Left lung (tissue), 10 donors: ENCODE results near the gene LMF1. TPM values are rescaled to one million over a fixed set of nuclear protein-coding genes. Genes with fewer than 3 reads are reported as not detected.

Source experiments
- ATAC-seq: fragments of 200-7000 bp; cut with Tn5 transposase; one replicate; pipeline ENCODE4 v1.9.1; 2020; ENCODE audit warnings: moderate library complexity
- DNase-seq, 4 donors: peaks; one replicate each; pipeline ENCODE4 v3.0.0-alpha.2; 2013 to 2020
- H3K27ac ChIP-seq, 2 donors: fragments of 200-600 bp; sonication (generic) in 1 of 2; one replicate each; pipeline versions ENCODE4 v1.5.0 to v1.8.0; 2020 to 2021
- H3K27me3 ChIP-seq, 2 donors: fragments of 200-600 bp; sonication (generic) in 1 of 2; one replicate each; pipeline versions ENCODE4 v1.5.0 to v1.8.0; 2020 to 2021
- H3K36me3 ChIP-seq, 2 donors: fragments of 200-600 bp; sonication (generic) in 1 of 2; one replicate each; pipeline versions ENCODE4 v1.5.0 to v1.8.0; 2020 to 2021
- H3K4me1 ChIP-seq, 2 donors: fragments of 200-600 bp; one replicate each; pipeline ENCODE4 v1.8.0; 2021
- H3K4me3 ChIP-seq, 2 donors: fragments of 200-600 bp; sonication (generic) in 1 of 2; one replicate each; pipeline versions ENCODE4 v1.5.0 to v1.8.0; 2020 to 2021; ENCODE audit warnings: mild to moderate bottlenecking in 1 of 2
- H3K9me3 ChIP-seq, 2 donors: fragments of 200-600 bp; sonication (generic) in 1 of 2; one replicate each; pipeline versions ENCODE4 v1.5.0 to v1.8.0; 2020 to 2021
- intact Hi-C, 2 donors: fragments of 100-400 bp; cut with DNase I; formaldehyde crosslinking; loops; one replicate each; pipeline versions ENCODE4 v1.11.2 to v1.14.2; 2022
- polyA plus RNA-seq, 6 donors: library from polyadenylated mRNA; unstranded; fragments of 120-200 nt; gene quantifications; one replicate each; pipeline ENCODE4 v1.2.1, GENCODE V29; 2013; ENCODE audit not compliant: insufficient read length in 6 of 6
- total RNA-seq, 2 donors: library from RNA; stranded (reverse); fragmentation: NEBNext Ultra II Directional; extraction: Animal tissue kit (Norgen Biotek cat#: 25700); gene quantifications; one replicate each; pipeline ENCODE4 v1.2.1, GENCODE V29; 2021
- TF ChIP-seq, protein P1 (sequence below), 2 donors: fragments of 200-600 bp; sonication (generic) in 1 of 2; IDR thresholded peaks; one replicate each; pipeline versions ENCODE4 v1.5.0 to v1.8.0; 2021; ENCODE audit warnings: antibody characterized with exemption in 2 of 2
- donor health status: DM: no; HTN: yes; CAD: no.
- donor health status: DM: no; HTN: no; CAD: no.

Gene LMF1
- total and polyA plus RNA-seq, 8 donors, result 15.5 to 23.1 (median 20.4) TPM

GRCh38 chr16:928526-928925, 42.3 kb downstream of the LMF1 start:
- TF ChIP-seq, protein P1, sequence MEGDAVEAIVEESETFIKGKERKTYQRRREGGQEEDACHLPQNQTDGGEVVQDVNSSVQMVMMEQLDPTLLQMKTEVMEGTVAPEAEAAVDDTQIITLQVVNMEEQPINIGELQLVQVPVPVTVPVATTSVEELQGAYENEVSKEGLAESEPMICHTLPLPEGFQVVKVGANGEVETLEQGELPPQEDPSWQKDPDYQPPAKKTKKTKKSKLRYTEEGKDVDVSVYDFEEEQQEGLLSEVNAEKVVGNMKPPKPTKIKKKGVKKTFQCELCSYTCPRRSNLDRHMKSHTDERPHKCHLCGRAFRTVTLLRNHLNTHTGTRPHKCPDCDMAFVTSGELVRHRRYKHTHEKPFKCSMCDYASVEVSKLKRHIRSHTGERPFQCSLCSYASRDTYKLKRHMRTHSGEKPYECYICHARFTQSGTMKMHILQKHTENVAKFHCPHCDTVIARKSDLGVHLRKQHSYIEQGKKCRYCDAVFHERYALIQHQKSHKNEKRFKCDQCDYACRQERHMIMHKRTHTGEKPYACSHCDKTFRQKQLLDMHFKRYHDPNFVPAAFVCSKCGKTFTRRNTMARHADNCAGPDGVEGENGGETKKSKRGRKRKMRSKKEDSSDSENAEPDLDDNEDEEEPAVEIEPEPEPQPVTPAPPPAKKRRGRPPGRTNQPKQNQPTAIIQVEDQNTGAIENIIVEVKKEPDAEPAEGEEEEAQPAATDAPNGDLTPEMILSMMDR (IDR thresholded peaks at IDR 0.05), result no peak
- DNase-seq (peak in 1 of 4 donors; percentile 34), ATAC-seq (no peak)
- no peaks in the 10 kb centered on the region for H3K4me1 ChIP-seq
- intact Hi-C loops, result no loop called here
- no peak overlapping the region for H3K27ac ChIP-seq
- no peak overlapping the region for H3K4me3 ChIP-seq
- H3K9me3 ChIP-seq, result peaks cover 0 to 14% of the 10 kb centered on the region in 2 donors
- H3K27me3 ChIP-seq, result no peaks in the 10 kb centered on the region
- H3K36me3 ChIP-seq, result peaks cover 0 to 51% of the 10 kb centered on the region in 2 donors

DNA sequence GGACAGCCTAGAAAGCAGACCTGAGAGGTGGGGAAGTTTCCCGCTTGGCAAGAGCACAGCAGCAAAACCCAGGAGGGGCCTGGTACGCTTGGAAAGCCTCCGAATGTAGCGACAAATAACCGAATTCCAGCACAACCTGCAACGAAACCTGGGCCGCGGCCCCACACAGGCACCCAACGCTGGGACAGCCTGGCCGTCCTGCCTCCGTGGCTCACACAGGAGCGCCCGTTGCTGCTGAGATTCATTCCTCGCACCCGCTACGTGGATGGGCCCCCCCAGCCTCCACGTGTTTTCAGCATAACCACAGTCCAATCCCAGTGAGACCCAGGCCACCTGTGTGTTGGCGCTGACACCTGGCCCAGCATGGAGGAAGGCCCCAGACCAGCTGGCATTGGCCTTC, 42.9 kb downstream of the LMF1 start:
- intact Hi-C loops, result no loop called here
- Histone ChIP-seq H3K36me3 (peaks cover 0 to 51% of the 10 kb centered on the region in 2 donors), H3K27me3 (no peaks in the 10 kb centered on the region), H3K9me3 (peaks cover 0 to 17% of the 10 kb centered on the region in 2 donors), H3K4me1 (no peaks in the 10 kb centered on the region), H3K4me3 (no peak overlapping the region), H3K27ac (no peak overlapping the region)
- ATAC-seq (no peak), DNase-seq (peak in 1 of 4 donors; percentile 51)
- TF ChIP-seq, protein P1 (IDR thresholded peaks at IDR 0.05), result no peak

- no peaks in the 10 kb centered on the region for H3K27me3 ChIP-seq
- no peak overlapping the region for H3K27ac ChIP-seq
- intact Hi-C loops, result no loop called here
- TF ChIP-seq, protein P1 (IDR thresholded peaks at IDR 0.05), result no peak
- no peaks in the 10 kb centered on the region for H3K4me1 ChIP-seq
- no peak for ATAC-seq
- H3K9me3 ChIP-seq, result peaks cover 0 to 17% of the 10 kb centered on the region in 2 donors
- DNase-seq, result peak in 1 of 4 donors; percentile 49
- H3K4me3 ChIP-seq, result no peak overlapping the region
- H3K36me3 ChIP-seq, result peaks cover 0 to 45% of the 10 kb centered on the region in 2 donors
Measured at GRCh38 chr16:927406-927805, 43.4 kb downstream of the LMF1 start.

DNA sequence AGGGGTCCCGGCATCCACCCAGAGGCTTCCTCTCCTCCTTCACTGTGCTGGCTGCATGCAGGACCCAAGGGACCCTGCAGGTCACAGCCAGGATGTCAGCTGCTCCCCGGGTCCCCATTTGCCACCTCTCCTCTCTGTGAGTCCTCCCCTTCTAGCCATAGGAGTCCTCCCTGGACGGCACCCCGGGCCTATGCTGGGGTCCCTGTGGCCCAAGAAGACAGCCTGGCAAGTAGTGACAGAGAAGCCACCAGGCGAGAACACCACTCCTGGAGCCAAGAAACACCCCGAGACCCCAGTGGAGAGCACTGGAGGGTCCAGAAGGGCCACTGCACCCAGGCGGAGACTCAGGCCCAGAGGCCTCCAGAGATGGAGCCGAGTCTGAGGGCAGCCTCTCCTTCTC, 44.1 kb downstream of the LMF1 start:
- peaks cover 0 to 17% of the 10 kb centered on the region in 2 donors for H3K9me3 ChIP-seq
- H3K4me1 ChIP-seq, result no peaks in the 10 kb centered on the region
- peak in 1 of 4 donors; percentile 50 for DNase-seq
- H3K4me3 ChIP-seq, result no peak overlapping the region
- H3K27ac ChIP-seq, result no peak overlapping the region
- ATAC-seq, result no peak
- TF ChIP-seq, protein P1 (IDR thresholded peaks at IDR 0.05), result no peak
- intact Hi-C loops, result no loop called here
- H3K27me3 ChIP-seq, result no peaks in the 10 kb centered on the region
- H3K36me3 ChIP-seq, result peaks cover 0 to 41% of the 10 kb centered on the region in 2 donors

- Histone ChIP-seq H3K4me3 (no peak overlapping the region), H3K27me3 (no peaks in the 10 kb centered on the region), H3K9me3 (peaks cover 0 to 17% of the 10 kb centered on the region in 2 donors), H3K4me1 (no peaks in the 10 kb centered on the region), H3K36me3 (peaks cover 0 to 24% of the 10 kb centered on the region in 2 donors), H3K27ac (no peak overlapping the region)
- TF ChIP-seq, protein P1 (IDR thresholded peaks at IDR 0.05), result no peak
- ATAC-seq (no peak), DNase-seq (peak in 1 of 4 donors; percentile 53)
- intact Hi-C loops, result no loop called here
Measured at GRCh38 chr16:924806-925205, 46.0 kb downstream of the LMF1 start.
